ENCODE results near the gene C19orf81.

The C19orf81 gene

DNA sequence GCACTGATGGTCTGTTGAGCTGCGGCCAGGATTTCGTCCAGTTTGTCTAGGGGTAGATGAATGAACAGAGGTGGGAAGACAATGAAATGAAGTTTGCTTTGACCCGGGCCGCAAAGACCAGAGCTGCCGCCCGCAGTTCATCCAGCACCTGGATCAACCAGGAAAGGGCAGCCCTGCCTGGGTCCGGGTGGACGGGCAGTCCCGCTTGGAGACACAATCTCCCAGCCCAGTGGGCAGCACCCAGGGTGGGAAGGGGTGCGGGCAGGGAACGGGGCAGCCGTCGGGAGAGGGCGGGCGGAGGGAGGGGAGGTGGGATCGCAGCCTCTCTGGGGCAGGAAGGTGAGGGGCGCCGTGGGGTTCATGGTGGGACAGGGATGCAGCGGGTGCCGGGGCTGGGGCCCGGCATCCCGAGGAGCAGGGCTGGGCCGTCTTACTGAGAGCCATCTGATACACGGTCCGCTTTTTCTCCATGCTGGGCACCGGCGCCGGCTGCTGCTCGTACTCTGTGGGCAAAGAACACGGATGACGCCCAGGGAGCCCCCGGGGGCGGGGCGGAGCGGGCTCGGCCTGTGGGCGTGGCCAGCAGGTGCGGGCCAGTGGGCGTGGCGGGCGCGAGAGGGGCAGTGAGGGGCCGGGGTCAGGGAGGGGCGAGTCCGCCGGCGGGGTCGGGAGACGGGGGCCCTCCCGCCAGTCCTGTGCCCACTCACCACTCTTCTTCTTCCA lies 37.2 kb downstream of the C19orf81 start:
- FAIRE-seq: no peak

GRCh38 chr19:50688766-50689165 lies 39.5 kb downstream of the C19orf81 start:
- FAIRE-seq: no peak

DNA sequence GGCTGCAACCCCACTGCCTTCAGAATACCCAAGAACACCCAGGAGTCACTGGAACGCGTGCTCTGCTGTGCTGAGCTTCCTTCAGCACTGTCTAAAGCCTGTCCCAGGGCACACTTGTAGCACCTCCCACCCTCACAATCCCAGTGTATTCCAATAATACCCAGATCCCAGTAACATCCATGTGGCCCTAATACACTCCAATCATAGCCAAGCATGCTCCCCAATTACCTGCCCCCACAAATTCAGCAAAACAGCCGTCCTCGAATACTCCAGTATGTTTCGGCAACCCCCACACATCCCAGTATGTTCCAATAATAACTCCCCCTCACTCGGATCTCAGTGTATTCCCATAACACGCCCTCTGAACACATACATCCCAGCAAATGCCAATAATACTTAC lies 41.2 kb downstream of the C19orf81 start:
- no peak for FAIRE-seq

- FAIRE-seq: no peak
Observed at GRCh38 chr19:50693064-50693975, 44.1 kb downstream of the C19orf81 start.

DNA sequence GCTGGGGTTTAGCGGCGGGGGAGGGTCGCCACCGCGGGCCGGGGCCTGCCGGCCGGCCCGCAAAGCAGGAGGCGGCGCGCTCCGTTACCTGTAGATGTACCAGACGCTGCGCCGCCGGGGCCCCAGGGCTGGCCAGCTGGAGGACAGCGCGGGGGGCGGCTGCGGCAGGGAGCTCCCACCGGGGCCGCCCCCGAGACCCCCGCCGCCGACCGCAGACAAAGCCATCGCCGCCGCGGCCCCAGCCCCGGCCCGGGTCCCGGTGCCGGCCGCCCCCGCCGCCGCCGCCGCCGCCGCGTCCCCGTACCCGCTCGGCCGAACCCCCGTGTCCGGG lies 45.5 kb downstream of the C19orf81 start:
- no peak for FAIRE-seq

GRCh38 chr19:50695251-50696093 lies 46.2 kb downstream of the C19orf81 start:
- FAIRE-seq: no peak

DNA sequence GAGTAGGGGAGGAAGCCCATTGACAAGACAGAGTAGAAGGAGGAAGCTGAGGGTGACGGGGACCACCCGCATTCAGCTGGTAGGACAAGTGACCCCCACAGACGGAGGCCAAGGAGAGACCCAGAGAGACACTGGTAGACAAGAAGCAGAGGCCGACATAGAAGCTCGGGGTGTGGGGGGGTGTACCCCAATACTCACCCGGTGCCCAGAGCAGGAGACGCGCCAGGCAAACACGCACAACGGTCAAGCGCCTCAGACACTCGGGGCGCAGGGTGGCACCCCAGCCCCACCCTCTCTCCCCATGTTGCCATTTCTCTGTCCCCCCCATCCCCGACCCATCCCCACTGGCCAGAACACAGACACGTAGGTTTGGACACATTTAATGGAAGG lies 46.8 kb downstream of the C19orf81 start:
- no peak for FAIRE-seq

DNA sequence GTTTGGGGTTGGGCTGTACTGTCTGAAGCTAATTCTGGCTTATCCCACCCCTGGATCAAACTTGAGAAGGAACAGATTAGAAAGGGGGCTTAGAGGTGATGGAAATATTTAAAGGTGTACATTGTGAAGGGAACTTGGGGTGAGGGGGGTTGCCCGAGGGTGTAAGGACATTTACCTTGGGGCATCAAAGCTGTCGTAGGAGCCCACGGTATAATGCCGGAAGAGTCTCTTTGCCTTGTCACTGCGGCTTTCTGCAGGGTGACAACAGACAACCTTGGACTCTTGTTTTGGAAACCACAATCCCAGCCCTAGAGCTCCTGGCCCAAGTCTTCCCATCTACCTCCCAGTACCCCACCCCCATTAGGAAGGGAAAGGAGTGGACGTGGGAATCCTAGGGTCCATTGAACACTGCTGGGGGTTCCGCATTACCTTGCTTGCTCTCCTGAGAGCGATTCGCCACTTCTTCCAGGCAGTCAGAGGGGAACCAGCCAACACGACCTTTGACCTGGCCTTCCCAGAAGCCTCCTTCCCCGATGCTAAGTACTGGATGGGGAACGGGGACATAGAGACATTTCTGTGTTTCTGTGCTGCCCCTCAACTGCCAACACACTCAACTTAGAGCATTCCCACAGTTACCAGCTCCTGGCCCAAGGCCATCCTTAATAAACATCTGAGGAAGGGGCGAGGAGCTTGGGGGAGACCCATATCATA lies 48.3 kb downstream of the C19orf81 start:
- FAIRE-seq: no peak

GRCh38 chr19:50701367-50701985 lies 52.2 kb downstream of the C19orf81 start:
- no peak for FAIRE-seq

DNA sequence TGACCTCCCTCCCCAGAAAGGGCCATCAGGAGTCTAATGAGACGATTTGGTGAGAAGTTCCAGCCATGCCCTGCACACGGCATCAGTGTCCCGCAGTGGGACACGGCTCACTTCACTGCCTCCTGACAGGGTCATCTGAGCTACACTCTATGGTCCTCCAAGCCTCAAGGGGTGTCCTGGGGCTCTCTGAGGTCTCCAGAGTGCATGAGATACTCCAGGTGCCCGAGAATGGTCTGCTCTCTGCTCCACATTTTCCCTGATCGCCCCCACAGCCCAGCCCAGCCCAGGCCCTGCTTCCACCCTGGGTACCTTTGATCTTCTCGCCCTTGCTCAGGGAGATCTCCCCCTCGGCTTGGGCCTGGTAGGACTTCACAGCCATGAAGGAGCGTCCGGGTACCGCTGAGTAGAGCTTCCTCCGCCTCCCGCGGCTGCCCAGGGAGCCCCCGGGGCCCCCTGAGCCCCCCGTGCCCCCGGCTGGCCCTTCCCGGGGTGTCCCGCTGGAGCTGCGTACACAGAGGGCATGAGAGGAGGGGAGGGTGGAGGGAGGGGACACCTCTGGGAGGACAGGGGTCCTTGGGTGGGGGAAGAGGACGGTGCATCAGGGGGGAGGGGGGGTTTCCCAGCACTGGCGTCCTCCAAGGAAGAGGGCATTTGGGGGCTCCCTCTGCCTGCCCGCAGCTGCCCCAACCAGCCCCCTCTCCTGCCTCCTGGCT lies 53.1 kb downstream of the C19orf81 start:
- FAIRE-seq: no peak

DNA sequence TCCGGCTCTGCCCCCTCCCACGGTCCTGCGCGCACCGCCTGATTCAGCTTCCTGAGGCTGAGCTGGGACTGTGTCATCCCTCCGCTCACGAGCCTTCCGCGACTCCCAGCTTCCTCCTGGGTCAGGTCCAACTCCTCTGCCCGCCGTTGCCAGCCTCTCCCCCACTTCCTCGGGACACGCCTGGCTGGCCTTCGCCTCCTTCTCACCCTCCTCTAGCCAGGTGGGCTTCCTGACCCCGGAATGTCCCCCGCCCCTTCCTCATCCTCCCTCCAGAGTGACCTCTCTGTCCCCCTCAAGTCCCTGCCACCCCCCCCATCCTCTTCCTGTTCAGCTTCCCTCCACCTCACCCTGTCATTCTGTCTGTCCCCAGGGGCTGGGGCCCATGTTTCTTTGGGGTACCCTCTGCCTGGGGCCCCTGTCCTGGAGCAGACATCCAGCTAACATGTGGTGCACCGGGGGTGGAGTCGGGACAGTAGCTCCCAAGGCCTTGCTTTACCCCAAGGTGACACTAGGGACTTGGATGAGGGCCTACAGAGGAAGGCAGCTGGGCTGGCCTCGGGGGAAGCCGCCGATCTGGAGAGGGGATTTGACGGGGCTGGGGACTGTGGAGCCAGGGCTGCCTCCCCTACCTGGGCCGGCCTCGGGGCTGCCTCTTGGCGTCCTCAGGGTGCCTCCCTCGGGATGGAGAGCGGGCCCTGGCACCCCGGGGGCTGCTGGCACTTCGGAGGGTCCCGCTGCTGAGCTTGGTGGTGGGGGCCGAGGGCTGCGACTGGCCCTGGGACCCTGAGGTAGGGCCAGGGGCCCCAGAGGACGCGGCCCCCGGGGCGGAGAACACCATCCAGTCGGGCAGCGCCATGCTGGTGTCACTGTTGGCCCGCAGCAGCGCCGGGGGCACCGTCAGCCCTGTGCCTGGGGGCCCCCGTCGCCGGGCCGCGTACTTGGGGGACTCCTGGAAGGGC lies 53.9 kb downstream of the C19orf81 start:
- FAIRE-seq: no peak

- FAIRE-seq: no peak
Observed at GRCh38 chr19:50703915-50704796, 54.9 kb downstream of the C19orf81 start.

DNA sequence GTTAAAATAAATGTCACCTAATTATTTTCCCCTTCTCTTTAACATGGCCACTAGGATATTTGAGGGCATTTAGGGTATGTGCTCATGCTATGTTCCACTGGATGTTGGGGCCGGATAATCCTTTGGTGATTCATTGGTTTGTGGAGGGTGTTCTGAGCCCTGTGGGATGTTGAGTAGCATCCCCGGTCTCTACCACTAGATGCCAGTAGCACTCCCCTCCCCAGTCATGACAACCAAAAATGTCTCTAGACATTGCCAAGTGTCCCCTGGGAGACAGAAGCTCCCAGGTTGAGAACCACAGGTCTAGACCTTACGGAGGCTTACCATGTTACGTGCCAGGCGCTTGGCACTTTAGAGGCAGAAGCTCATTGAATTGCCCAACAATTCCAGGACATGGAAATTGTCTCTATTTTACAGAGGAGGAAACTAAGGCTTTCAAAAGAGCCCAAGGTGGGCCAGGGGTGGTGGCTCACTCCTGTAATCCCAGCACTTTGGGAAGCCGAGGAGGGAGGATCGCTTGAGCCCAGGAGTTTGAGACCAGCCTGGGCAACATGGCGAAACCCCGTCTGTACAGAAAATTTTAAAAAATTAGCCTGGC lies 56.3 kb downstream of the C19orf81 start:
- FAIRE-seq: peak; percentile 91

DNA sequence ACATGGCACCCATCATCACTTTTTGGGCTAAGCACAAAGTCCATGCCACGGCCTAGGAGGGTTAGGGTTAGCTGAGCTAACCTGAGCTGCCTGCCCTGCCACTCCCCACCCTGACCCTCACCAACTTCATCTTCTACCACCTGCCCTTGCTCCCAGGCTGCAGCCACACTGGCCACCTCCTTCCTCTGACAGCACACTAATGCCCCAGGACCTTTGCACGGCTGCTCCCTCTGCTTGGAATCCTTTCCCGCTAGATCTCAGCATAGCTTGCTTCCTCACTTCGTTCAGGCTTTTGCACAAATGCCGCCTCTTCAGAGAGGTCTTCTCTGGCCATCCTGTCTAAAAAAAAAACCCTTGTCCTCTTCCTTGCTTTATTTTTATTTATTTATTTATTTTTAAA lies 57.1 kb downstream of the C19orf81 start:
- FAIRE-seq: no peak

- no peak for FAIRE-seq
Observed at GRCh38 chr19:50708179-50708879, 59.1 kb downstream of the C19orf81 start.
